GM18520 (cell line): ENCODE data around the gene NELFE.
"Not testable (repeated sequence)": the region's sequence is repeated elsewhere in the genome, so short reads cannot be mapped to it uniquely, and the experiment has no call there.

Source experiments
- ATAC-seq: cut with Tn5 transposase; IDR thresholded peaks from one replicate; pipeline ENCODE4 v1.9.1; 2021; ENCODE audit not compliant: unreplicated experiment

NELFE gene

DNA sequence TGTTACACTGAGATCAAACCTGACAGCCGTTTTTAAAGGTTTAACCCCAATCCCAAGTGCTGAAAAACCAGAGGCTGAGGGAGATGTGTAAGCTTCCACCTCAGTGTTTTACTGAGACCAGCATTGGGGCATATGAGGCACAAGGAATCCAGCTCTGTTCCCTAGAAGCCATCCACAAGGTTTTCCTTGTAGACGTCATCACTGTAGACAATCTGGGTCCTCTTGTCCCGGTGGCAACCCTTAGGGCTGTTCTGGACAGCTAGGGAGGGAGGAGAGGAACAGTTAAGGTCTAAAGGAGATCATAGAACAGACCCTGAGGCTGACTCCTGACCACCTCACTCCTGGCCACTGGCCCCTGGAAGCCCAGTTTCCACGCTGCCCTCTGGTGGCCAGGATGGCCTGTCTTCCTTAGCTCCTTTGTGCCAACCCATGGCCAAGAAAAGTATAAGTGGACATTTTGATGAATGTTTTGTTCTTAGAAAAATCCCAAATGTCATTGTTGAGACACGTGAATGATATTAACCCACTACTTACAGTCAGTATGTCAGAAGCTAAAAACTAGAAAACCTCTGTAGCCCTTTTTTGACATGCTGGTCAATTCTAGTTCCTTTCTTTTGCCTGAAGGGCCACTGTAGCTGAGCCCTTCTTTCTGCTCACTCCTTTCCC, 6.5 kb downstream of the NELFE start:
- ATAC-seq = no peak

GRCh38 chr6:31949926-31950548, 8.7 kb downstream of the NELFE start:
- ATAC-seq = no peak

DNA sequence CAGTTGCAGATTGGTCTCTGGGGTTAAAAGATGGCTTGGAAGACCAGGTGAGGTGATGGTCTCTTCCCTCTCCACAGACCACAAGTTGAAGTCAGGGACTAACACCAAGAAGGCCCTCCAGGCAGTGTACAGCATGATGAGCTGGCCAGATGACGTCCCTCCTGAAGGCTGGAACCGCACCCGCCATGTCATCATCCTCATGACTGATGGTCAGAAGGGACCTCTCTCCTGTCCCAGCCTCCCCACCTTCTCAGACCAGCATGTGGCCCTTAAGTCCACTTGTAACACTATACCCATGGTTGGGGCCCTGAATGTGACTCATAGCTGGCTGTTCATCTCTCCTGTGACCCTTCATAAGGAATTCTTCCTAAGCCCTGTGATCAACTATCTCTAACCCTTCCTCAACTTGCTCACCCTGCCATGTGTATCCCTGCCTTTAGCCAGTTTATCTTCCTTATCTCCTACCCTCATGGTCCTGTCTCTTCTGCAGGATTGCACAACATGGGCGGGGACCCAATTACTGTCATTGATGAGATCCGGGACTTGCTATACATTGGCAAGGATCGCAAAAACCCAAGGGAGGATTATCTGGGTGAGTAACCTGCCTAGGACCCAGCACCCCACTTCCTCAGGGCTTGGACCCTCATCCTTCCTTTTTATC, 9.9 kb downstream of the NELFE start:
- no peak for ATAC-seq

DNA sequence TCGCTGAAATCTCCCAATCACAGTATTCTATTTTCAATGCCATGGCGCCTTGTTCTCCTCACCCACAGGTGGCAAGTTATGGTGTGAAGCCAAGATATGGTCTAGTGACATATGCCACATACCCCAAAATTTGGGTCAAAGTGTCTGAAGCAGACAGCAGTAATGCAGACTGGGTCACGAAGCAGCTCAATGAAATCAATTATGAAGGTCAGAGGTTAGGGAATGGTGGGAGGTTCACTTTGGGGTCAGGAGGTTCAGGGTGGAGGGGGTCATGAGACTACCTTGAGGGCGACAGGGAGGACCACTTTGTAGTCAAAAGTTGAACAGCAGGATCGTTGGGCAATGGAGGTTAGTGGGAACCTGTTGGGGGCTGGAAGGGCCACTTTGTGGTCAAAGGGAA, 10.5 kb downstream of the NELFE start:
- no peak for ATAC-seq

GRCh38 chr6:31947864-31948263, 10.9 kb downstream of the NELFE start:
- no peak for ATAC-seq

- no peak for ATAC-seq
These were observed 11.6 kb downstream of the NELFE start for GRCh38 chr6:31947070-31947675.

DNA sequence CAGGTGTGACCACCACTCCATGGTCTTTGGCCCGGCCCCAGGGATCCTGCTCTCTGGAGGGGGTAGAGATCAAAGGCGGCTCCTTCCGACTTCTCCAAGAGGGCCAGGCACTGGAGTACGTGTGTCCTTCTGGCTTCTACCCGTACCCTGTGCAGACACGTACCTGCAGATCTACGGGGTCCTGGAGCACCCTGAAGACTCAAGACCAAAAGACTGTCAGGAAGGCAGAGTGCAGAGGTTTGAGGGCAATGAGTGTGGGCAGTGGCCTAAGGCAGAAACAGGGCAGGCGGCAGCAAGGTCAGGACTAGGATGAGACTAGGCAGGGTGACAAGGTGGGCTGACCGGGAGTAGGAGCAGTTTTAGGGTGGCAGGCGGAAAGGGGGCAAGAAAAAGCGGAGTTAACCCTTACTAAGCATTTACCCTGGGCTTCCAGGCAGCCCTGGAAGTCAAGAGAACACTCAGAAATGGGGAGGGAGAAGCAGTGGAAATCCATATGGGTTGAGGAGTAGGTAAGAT, 12.3 kb downstream of the NELFE start:
- ATAC-seq = no peak

DNA sequence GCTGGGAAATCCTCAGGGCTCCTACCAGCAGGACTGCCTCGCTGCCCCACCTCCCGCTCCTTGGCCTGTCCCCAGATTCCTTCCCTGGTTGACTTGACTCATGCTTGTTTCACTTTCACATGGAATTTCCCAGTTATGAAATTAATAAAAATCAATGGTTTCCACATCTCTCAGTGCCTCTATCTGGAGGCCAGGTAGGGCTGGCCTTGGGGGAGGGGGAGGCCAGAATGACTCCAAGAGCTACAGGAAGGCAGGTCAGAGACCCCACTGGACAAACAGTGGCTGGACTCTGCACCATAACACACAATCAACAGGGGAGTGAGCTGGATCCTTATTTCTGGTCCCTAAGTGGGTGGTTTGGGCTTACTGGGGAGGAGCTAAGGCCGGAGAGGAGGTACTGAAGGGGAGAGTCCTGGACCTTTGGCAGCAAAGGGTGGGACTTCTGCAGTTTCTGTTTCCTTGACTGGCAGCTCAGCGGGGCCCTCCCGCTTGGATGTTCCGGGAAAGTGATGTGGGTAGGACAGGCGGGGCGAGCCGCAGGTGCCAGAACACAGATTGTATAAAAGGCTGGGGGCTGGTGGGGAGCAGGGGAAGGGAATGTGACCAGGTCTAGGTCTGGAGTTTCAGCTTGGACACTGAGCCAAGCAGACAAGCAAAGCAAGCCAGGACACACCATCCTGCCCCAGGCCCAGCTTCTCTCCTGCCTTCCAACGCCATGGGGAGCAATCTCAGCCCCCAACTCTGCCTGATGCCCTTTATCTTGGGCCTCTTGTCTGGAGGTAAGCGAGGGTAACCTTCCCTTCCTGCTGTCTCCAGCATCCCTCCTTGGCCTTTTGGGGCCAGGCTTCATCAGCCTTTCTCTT, 13.0 kb downstream of the NELFE start, which contains the start of gene CFB:
Gene CFB (plus strand): TSS at position 589 of the 863 bp plus-strand sequence. CDS start 127 bp downstream, at position 716.
- ATAC-seq = no peak

GRCh38 chr6:31945154-31945506, 13.6 kb downstream of the NELFE start:
- no peak for ATAC-seq

DNA sequence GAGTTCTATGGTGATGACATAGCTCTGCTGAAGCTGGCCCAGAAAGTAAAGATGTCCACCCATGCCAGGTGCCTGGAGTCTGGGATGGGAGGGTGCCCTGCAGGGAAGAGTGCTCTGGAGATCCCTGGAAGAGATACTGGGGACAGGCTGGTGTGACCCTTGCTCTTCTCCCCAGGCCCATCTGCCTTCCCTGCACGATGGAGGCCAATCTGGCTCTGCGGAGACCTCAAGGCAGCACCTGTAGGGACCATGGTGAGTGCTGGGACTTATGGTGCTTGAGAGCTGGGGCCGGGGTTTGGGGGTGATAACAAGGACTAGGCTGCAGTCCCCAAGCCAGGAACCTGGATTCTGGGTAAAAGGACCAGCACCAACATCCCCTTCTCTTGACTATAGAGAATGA, 15.0 kb downstream of the NELFE start:
- no peak for ATAC-seq

GRCh38 chr6:31940256-31940664, 18.5 kb downstream of the NELFE start:
- ATAC-seq = no peak

DNA sequence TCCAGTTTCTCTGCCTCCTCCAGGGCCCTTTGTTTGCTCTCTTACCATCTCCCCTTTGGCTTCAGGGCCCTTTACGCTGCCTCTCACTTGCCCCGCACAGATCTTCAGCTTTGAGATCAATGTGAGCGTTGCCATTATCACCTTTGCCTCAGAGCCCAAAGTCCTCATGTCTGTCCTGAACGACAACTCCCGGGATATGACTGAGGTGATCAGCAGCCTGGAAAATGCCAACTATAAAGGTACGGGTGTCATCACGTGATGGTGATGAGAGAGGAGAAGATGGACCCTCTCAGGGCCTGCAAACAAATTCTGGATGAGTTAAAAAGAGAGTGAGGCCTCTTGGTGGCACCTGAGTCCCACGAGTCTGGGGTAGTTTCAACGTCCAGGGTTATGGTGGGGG, 22.9 kb downstream of the NELFE start:
- ATAC-seq = no peak

- ATAC-seq = no peak
These were observed 23.8 kb downstream of the NELFE start for GRCh38 chr6:31935021-31935420.

DNA sequence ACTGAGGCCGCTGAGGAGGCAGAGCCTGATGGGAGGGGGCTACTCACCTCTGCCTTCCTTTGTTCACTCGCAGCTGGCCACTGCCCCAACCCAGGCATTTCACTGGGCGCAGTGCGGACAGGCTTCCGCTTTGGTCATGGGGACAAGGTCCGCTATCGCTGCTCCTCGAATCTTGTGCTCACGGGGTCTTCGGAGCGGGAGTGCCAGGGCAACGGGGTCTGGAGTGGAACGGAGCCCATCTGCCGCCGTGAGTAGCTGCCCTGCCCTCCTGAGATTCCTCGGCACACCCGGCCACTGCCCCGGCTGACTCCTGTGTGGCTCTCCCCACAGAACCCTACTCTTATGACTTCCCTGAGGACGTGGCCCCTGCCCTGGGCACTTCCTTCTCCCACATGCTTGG, 25.2 kb downstream of the NELFE start:
- no peak for ATAC-seq

- not testable (repeated sequence) for ATAC-seq
These were observed 26.6 kb downstream of the NELFE start for GRCh38 chr6:31932137-31932536.

DNA sequence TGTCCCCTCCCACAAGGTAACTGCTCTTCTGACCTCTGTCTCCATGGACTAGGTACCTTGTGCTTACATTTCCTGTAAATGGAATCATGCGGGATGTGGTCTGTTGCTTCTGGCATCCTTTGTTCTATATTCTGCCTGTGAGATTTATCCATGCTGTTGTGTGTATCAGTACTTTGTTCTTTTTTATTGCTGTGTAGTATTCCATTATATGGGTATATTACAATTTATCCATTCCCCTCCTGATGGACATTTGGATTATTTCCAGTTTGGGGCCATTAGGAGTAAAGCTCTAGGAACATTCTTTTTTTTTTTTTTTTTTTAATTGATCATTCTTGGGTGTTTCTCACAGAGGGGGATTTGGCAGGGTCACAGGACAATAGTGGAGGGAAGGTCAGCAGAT, 27.8 kb downstream of the NELFE start:
- ATAC-seq = no peak

DNA sequence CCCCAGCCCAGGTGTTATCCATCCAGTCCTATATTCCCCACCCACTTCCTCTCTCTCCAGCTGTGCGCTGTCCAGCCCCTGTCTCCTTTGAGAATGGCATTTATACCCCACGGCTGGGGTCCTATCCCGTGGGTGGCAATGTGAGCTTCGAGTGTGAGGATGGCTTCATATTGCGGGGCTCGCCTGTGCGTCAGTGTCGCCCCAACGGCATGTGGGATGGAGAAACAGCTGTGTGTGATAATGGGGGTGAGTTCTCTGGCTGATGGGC, 30.2 kb downstream of the NELFE start:
- no peak for ATAC-seq

GRCh38 chr6:31927863-31928671, 30.7 kb downstream of the NELFE start:
- ATAC-seq = no peak

- ATAC-seq = no peak
These were observed 31.4 kb downstream of the NELFE start, which contains the start of gene C2 for GRCh38 chr6:31927242-31927862. Gene C2, plus strand, starts transcription at chr6:31927717. Its CDS starts 36 bp downstream, at chr6:31927753.

DNA sequence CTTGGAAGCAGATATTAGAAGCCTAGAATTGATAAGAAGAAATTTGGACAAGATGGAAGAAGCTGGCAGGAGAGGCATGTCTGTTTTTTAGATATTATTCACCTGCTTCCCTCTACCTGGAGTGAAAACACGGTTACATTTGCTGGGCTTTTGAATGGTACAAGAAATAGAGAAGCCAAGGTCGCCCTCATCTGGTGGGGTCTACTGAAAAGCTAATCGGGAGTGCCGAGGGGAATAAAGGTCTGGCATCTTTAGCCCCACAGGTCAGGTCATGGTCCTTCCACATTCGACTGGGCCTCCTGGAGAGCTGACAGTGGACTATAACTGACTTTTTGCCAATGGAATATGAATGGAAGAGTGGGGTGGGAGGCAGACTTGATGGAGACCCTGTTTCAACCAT, 35.8 kb downstream of the NELFE start:
- no peak for ATAC-seq
